ENCODE results near the gene FHIP1B. TPM values are rescaled to one million over a fixed set of nuclear protein-coding genes. Genes with fewer than 3 reads are reported as not detected.

Gene FHIP1B
- total RNA-seq, 1 donor from 2014 or later: 34.0 TPM

DNA sequence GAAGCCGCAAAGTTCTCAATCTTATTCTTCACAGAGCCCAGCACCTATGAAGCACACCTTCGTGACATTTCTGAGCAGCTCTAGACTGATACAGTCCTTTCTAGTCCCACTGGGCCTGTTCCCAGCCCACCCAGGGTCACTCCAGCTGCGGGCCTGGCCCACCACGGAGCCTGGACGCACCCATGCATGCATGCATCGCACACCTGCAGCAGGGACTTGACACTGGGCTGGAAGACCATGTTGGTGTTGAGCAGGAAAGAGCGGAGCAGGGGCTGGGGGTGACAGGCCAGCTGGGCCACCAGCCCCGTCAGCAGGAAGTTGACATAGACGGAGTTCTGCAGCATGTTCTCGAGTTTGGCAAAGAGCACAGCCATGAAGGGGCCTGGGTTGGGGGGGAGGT is 19.9 kb downstream of the FHIP1B start:
- no peaks in the 10 kb centered on the region for H3K27me3 ChIP-seq (ENCODE audit: control insufficient read depth, insufficient read depth, low read length)

GRCh38 chr11:6210274-6210955 is 24.0 kb downstream of the FHIP1B start:
- H3K36me3 ChIP-seq (ENCODE audit: control insufficient read depth, insufficient read depth, low read length): no peaks in the 10 kb centered on the region
- H3K4me3 ChIP-seq (ENCODE audit: low read depth, low read length): no peak overlapping the region
- no peak for DNase-seq (ENCODE audit: low read depth)
- H3K27me3 ChIP-seq (ENCODE audit: control insufficient read depth, insufficient read depth, low read length): no peaks in the 10 kb centered on the region
- TF ChIP-seq, protein P1, sequence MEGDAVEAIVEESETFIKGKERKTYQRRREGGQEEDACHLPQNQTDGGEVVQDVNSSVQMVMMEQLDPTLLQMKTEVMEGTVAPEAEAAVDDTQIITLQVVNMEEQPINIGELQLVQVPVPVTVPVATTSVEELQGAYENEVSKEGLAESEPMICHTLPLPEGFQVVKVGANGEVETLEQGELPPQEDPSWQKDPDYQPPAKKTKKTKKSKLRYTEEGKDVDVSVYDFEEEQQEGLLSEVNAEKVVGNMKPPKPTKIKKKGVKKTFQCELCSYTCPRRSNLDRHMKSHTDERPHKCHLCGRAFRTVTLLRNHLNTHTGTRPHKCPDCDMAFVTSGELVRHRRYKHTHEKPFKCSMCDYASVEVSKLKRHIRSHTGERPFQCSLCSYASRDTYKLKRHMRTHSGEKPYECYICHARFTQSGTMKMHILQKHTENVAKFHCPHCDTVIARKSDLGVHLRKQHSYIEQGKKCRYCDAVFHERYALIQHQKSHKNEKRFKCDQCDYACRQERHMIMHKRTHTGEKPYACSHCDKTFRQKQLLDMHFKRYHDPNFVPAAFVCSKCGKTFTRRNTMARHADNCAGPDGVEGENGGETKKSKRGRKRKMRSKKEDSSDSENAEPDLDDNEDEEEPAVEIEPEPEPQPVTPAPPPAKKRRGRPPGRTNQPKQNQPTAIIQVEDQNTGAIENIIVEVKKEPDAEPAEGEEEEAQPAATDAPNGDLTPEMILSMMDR (IDR thresholded peaks at IDR 0.05; ENCODE audit: insufficient read depth, low read length, poor library complexity, severe bottlenecking): no peak

More for the DNA sequence above, 19.9 kb downstream of the FHIP1B start:
- peaks cover 6% of the 10 kb centered on the region for H3K36me3 ChIP-seq (ENCODE audit: control insufficient read depth, insufficient read depth, low read length)
- H3K4me3 ChIP-seq (ENCODE audit: low read depth, low read length): no peak overlapping the region
- DNase-seq (ENCODE audit: low read depth): no peak
- TF ChIP-seq, protein P1 (IDR thresholded peaks at IDR 0.05; ENCODE audit: insufficient read depth, low read length, poor library complexity, severe bottlenecking): no peak

GRCh38 chr11:6209801-6210200 is 24.6 kb downstream of the FHIP1B start:
- no peaks in the 10 kb centered on the region for H3K36me3 ChIP-seq (ENCODE audit: control insufficient read depth, insufficient read depth, low read length)
- TF ChIP-seq, protein P1 (IDR thresholded peaks at IDR 0.05; ENCODE audit: insufficient read depth, low read length, poor library complexity, severe bottlenecking): no peak
- no peaks in the 10 kb centered on the region for H3K27me3 ChIP-seq (ENCODE audit: control insufficient read depth, insufficient read depth, low read length)
- DNase-seq (ENCODE audit: low read depth): no peak
- H3K4me3 ChIP-seq (ENCODE audit: low read depth, low read length): no peak overlapping the region

DNA sequence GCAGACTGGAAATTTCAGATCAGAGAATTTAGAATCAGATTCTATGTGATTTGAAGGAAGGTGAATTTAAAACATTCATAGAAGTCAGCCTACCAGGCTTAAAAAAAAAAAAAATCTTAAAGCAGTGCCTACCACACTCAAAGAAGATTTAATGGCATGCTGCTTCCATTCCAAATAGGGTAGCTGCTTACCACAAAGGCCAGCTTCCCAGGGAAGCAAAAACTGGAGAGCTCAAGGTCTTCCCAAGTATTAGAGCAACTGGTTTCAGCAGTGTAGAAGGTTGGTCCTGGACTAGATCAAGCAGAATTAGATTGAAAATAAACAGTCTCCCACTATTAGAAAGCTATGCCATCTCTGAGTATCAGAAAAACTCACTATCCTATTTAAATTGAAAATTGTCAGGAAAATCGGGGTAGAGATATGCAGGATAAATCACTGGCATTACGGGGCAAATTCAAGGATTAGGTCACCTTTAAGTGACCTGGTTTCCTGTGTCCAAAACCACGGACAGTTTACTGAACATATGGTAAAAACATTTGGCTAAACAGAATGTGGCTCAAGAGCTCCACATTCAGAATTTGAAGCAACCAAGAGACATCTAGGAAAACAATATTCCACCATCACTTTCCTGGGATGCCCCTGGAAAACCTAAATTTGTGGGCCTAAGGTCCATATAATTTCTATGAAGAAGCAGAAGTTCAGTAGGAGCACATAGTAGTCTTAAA is 27.8 kb downstream of the FHIP1B start:
- H3K36me3 ChIP-seq (ENCODE audit: control insufficient read depth, insufficient read depth, low read length): peaks cover 1% of the 10 kb centered on the region
- DNase-seq (ENCODE audit: low read depth): no peak
- TF ChIP-seq, protein P1 (IDR thresholded peaks at IDR 0.05; ENCODE audit: insufficient read depth, low read length, poor library complexity, severe bottlenecking): no peak
- no peak overlapping the region for H3K4me3 ChIP-seq (ENCODE audit: low read depth, low read length)
- no peaks in the 10 kb centered on the region for H3K27me3 ChIP-seq (ENCODE audit: control insufficient read depth, insufficient read depth, low read length)

- Histone ChIP-seq H3K36me3 (ENCODE audit: control insufficient read depth, insufficient read depth, low read length) (peaks cover 1% of the 10 kb centered on the region), H3K27me3 (ENCODE audit: control insufficient read depth, insufficient read depth, low read length) (no peaks in the 10 kb centered on the region), H3K4me3 (ENCODE audit: low read depth, low read length) (no peak within 1 kb of the TSS)
- TF ChIP-seq, protein P1 (IDR thresholded peaks at IDR 0.05; ENCODE audit: insufficient read depth, low read length, poor library complexity, severe bottlenecking): no peak
- no peak for DNase-seq (ENCODE audit: low read depth)
Observed at GRCh38 chr11:6205366-6205765, 29.1 kb downstream of the FHIP1B start, which contains the start of gene C11orf42. Gene C11orf42 (plus strand): TSS chr11:6205557. CDS start chr11:6205616, 59 bp downstream.

All from kidney epithelial cell (primary cell).